Activated naive CD4-positive, alpha-beta T cell treated with anti-CD3 and anti-CD28 coated beads, Interleukin-2, amount 50 U/mL, for 16 hours (primary cell): ENCODE results near the gene TNIK.

ENCODE experiments used
- DNase-seq: peaks from one replicate; pipeline ENCODE4 v3.0.0-alpha.2; 2020

Gene TNIK

GRCh38 chr3:171181907-171182690 is 278.1 kb downstream of the TNIK start:
- no peak for DNase-seq

DNA sequence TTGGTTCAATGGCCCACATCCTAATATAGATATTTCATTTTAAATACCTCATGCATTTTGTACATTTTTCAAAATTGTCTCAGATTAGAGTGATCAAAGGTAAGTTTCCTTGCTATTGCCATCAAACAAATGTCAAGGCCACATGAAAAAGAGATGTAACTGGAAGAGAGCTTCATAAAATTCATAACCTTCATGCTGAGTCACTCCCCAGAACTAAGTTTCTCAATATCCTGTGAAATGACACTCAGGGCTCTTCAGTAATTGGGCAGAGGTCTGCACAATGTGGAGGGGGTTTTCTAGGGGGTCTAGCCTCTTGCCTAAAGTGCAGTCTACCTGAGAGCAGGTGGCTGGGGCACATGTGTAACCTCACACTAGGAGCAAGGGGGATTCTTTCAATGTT is 281.5 kb downstream of the TNIK start:
- DNase-seq: no peak

- no peak for DNase-seq
These were observed 282.7 kb downstream of the TNIK start for GRCh38 chr3:171177553-171177952.

DNA sequence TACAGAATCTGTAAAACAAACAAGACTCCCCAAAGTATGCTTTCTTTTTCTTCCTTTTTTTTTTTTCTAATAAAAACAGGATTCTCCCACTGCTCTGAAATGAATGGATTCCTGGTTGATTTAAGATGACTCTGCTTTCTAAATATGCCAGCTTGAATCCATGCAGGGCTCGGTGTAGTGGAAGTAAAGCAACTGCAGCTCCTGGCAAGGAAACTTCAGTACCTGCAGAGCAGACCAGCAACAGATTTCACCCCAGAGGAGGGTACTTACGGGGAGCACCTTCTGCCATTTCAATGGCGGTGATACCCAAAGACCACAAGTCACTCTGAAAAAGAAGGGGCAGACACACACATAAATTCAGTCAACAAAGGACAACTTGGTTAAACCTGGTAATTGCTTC is 283.1 kb downstream of the TNIK start:
- DNase-seq: no peak

GRCh38 chr3:171176244-171176933 is 283.8 kb downstream of the TNIK start:
- no peak for DNase-seq

DNA sequence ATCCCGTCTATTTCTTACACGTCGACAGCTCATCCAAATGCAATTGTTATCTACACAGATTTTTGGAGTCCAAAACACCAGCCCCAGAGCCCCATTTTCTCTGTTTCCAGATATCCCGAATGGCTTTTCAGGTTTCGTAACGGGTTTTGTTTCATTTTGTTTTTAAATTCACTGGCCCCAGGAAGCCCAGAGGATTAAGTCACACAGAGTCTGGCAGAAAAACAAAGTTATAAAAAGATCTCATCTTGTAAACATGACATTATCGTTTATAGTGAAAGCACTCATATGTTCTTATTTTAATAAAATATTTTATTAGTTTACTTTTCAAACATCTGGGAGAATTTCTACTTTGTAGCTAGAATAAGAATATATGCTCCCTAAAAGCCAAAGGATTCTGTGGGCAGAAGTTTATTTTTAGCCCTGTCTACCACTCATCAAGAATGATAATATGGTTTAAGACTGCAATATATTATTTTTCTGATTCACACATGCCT is 284.4 kb downstream of the TNIK start:
- no peak for DNase-seq

DNA sequence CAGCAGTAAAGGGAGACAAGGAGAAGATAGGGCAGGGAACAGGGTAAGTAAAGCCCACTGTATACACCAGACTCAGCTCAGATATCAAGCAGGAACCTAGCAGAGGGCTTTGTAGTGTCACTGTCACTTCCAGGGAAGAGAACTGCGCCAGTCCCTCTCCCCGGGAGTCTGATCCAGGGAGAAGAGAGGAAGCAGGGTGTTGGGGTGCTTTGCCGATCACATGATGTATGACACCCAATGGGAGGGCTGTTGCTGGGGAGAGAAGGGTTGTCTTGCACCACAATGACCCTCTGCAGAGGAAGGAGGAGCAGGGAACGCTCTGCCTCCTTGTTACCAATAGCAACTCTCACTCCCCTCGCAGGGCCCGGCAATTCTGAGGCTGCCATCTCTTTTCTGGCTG is 286.5 kb downstream of the TNIK start:
- DNase-seq: no peak

- DNase-seq: no peak
These were observed 288.1 kb downstream of the TNIK start for GRCh38 chr3:171172070-171172469.

- DNase-seq: no peak
These were observed 290.3 kb downstream of the TNIK start for GRCh38 chr3:171169866-171170265.

GRCh38 chr3:171169443-171169842 is 290.8 kb downstream of the TNIK start:
- DNase-seq: no peak

DNA sequence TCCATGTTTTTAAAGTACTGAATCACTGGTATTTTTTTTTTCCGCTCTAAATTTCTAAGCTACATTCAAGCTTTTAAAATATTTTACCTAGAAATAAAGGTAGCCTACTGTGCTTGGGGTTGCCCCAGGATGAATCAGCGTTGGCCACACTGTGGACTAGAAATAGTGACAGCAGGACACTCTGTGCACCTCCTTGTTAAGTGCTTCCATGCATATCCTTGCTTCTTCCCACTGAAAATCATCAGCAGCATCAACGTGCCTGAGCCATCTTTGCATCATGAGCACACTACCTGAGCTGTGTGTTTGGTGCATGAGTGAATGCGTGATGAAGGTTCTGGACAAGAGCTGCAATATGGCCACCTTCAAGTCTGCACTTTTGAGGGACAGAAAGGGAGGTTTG is 291.7 kb downstream of the TNIK start:
- DNase-seq: no peak

DNA sequence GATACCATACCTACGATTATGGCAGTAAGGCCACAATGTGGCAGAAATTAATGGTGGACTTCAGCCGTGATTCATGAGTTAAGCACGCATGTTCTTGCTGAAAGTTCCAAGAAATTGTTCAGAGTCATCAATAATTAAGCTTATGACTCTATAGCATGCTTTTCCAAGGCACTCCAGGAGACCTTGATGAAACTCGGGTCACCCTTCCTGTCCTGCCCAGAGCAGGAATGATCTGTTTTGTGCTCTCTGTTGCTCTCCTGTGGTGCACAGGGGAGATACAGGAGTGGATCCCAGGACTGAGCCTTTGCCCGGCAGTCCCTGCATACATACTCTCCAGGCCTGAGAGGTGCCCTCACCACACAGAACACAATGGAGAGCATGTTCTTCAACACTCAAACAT is 292.1 kb downstream of the TNIK start:
- DNase-seq: no peak

- no peak for DNase-seq
These were observed 294.2 kb downstream of the TNIK start for GRCh38 chr3:171165983-171166382.

GRCh38 chr3:171165499-171165921 is 294.7 kb downstream of the TNIK start:
- no peak for DNase-seq

DNA sequence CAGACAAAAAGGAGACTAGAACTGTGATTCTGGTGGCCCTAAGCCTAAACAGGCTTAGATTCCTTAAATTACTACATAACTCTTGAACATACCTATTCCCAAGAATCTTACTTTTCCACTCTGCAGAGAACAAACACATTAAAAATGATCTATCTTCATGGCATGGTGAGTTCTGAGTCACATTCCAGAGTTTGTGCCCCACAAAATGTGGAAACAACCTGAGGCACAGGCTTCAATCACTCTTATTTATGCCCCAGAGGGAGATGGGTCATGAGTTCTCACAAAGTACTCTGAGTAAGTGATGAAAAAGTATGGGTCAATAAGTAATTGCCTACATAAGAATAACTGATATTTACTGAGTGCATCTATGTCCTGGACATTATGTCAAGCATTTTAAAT is 296.1 kb downstream of the TNIK start:
- no peak for DNase-seq

GRCh38 chr3:171163101-171164066 is 296.8 kb downstream of the TNIK start:
- DNase-seq: no peak

DNA sequence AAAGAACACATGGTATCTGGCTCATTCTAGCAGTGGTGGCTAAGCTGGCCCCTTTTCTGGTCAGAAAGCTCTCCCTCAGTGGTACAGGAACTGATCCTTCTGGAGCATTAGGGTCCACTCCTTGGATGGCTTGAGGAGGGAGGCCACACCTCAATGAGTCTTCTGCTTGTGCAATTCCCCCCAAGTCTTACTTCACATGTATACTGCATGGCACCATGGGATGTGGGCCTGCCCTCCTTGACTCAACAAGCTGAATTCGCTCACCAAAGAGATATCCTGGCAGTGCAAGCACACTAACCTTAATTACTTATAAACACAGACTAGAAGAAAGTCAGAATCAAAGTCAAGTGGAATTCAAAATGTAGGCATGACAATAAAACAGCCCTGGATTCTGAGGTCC is 299.9 kb downstream of the TNIK start:
- no peak for DNase-seq

DNA sequence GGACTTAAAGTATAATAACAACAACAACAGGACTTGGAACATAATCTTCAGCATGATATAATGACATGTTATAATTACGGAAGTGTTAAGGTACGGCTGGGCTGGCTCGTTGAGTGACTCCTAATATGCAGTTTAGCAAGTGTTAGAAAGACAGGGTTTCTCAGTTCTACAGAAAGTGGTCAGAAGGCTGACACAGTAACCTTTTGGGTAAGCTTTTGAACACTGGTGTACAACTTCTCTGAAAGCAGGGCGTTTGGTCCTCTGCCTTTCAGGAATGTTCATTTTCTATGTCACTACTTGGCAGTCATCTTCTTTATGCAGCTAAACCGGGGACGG is 300.4 kb downstream of the TNIK start:
- no peak for DNase-seq

DNA sequence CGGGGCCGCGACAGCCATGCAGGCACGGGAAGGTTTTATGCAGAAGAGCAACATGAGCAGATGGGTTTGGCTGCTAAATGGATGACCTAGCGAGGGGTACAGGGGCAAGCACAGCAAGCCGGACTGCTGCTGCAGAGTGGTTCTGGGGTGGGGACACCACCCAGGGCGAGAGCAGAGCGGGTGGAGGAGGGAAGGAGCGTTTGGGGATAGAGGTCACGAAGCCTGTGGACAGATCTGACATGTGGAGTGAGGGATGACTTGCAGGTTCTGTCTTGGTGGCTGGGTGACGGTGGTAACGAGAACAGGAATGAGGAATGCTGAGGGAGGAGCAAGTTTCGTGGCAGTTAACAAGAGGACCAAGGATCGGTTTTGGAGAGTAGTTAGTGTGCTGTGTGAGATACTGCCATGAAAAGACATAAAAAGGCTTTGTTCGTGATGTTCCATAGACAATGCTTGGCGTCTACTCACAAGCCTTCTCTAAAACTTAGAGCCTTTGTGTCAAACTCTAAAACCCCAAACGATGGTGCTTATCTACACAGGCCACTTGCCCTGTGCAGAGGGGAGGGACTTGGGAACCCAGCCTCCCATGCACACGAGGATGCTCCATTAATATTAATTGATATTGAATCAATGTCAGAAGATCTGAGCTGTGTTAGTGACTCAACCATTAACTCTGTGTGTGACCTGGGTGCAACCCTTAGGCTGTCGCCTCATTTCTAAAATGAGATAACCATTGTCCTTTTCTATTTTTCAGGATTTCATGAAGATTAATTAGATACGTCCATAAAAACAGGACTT is 301.0 kb downstream of the TNIK start:
- no peak for DNase-seq

DNA sequence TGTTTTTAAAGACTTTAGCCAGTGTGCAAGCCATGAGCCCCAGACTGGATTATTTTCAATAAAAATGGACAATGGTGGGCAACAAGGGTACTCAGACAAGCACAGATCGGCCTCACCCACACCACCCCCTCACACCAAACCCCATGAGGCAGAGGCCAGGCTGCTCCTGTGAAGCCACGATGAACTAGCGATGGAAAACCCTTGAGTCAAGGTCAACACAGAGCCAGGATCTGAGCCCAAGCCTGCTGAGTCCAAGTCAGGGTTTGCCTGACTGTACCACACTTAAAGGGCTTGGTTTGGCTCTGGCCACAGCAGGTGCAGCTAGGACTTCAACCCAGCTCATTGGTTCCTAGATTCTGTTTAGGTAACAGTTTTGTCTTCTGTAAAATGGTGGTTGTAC is 302.2 kb downstream of the TNIK start:
- DNase-seq: no peak

DNA sequence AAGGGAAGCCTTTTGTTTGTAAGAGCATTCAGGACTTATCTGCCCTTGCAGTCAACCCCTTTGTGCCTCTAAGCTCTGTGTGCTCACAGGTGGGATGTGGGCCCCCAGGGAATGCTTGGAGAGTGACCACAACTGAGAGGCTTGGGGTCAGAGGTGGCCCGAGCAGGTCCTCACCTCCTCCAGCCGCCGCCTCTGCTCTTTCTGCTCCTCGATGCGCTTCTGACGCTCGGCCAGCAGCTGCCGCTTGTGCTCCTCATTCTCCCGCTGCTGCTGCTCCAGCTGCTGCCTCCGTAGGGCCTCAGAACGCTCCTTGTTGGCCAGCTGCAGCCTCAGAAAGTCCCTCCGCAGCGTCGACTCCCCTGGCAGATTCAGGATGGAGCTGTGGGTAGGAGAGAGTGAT is 302.9 kb downstream of the TNIK start:
- DNase-seq: no peak

- no peak for DNase-seq
These were observed 303.7 kb downstream of the TNIK start for GRCh38 chr3:171156401-171157010.
